HG03060 (cell line): ENCODE data around the gene KRTAP10-12.

ENCODE experiments used
- ATAC-seq: cut with Tn5 transposase; IDR thresholded peaks from one replicate; pipeline ENCODE4 v1.9.1; 2021; ENCODE audit warnings: low read depth, moderate number of reproducible peaks; ENCODE audit not compliant: unreplicated experiment

KRTAP10-12 gene

GRCh38 chr21:44710294-44710665 lies 13.3 kb downstream of the KRTAP10-12 start:
- no peak for ATAC-seq

DNA sequence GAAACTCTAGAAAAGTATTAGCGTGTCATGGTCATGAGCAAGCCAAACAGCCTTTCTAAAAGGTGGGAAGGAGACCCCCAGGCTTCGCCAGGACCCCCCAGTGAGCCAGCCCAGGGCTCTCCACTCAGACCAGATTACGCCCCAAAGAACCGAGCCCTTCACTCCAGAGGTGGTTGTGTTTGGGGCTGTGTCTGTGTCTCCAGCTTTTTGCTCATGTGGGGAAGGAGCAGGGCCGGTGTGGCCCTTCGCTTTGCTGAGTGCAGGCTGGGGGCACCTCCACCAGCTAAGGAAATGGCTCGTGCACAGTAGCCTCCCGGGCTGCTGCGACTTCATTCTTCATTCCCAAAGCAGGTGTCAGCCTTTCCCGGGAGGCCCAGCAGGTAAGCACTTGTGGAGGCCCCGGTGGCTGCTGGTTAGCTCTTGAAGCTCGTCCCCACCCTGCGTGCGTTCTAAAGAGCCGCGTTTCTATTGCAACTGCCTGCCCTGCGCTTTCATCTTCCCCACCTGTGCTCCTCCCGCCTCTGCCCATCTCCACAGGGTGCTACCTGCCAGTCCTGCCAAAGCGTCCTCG lies 13.9 kb downstream of the KRTAP10-12 start:
- ATAC-seq = no peak

GRCh38 chr21:44711327-44712202 lies 14.6 kb downstream of the KRTAP10-12 start, which contains the start of gene TSPEAR:
Gene TSPEAR (minus strand): TSS chr21:44711572. CDS start chr21:44711514, 58 bp downstream.
- ATAC-seq = no peak

DNA sequence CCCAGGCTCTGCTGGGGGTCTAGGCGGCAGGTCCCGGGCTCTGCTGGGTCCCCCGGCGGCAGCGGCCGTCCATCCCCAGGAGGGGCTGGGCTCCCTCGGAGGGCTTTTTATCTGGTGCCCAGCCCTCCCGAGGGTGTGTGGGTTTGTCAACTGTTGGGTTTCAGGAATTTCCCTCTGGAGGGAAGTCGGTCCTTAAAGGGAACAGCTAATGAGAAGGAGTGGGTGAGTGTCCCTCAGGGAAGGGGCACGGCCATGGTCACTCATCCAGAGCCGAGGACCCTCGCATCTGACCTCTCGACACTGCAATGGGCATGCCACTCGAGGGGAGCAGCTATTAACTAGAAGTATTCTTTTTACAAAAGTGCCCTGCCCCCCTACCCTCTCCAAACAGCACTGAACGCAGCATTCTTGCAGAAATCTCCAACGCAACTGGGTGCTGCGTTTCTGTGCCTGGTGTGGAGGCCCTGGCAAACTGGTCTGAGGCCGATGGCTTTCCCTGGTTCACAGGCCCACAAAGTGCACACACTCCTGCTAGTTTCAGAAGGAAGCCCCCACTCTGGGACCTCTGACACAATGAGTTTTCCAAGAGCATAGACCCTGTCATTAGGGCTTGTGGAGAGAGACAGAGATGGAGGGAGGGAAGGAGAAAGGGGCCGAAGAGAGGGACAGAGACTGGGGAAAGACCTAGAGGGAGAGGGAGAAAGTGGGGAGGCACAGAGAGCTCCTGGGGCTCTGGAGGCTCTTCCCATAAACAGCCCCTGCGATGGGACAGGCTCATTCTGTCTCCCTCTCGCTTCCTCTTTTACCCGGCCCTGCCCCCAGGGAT lies 15.4 kb downstream of the KRTAP10-12 start:
- no peak for ATAC-seq

GRCh38 chr21:44713130-44713529 lies 16.2 kb downstream of the KRTAP10-12 start:
- ATAC-seq = no peak

DNA sequence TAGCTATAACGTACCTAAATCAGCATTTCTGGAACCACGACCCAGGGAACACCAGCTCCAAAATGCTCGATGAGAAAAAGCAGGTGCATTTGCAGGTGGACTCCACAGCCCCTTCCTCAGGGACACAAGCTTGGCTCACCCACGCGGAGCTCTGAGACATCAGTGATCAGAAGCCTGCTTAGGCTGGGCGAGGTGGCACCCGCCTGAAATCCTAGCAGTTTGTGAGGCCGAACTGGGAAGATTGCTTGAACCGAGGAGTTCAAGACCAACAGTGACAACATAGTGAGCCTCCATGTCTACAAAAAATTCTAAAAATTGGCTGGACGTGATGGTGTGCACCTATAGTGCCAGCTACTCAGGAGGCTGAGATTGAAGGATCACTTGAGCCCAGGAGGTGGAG lies 16.9 kb downstream of the KRTAP10-12 start:
- ATAC-seq = no peak

GRCh38 chr21:44714905-44715304 lies 17.9 kb downstream of the KRTAP10-12 start:
- no peak for ATAC-seq

DNA sequence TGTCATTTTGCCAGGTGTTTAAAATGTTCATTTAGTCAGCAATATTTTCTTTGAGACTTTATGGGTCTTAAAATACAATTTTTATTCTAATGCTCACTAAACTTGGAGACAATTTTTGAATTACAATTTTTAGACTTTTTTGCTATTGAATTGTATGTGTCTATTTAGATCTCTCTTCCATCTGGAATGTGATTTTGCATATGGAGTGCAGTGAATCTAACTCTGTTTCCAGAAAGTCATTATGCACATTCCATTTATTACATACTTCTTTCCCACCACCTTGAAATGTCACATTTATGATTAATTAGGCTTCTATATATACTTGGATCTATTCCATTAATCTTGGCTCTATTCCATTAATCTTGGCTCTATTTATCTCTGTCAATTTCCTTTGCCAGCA lies 20.0 kb downstream of the KRTAP10-12 start:
- no peak for ATAC-seq

DNA sequence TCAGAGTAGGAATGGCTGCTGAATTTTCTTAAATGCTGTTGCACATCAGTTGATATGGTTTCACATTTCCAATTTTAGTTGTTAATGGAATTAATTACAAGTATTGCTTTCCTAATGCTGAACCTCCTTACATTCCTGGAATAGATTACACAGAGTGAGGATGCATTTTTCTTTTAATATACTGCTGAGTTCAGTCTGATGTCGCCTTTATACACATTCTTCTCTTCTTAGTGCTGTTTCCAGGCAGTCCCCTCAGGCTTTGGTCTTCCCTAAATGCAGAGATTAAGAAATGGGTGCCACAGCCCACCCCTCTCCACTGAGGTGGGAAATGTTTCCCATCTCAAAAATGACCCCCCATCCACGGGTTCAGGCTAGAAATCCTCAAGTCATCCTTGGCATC lies 21.1 kb downstream of the KRTAP10-12 start:
- no peak for ATAC-seq

DNA sequence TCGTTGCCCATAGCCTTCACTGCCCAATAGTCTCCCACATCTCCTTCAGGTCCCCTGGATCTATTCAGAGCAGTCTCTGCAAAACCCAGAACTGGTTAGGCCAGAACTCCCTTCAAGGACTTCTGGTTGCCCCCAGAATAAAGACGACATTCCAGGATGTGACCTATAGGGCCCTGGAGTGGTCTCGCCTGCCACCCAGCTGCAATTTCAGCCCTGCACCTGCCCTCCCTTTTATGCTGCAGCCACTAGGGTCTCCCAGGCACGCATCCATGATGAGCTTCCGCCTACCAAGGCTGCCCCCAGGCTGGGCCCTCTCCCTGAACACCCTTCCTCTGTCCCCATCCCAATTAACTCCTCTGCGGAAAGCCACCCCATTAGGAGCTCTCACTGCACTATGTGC lies 21.6 kb downstream of the KRTAP10-12 start:
- ATAC-seq = no peak

GRCh38 chr21:44720170-44720569 lies 23.2 kb downstream of the KRTAP10-12 start:
- no peak for ATAC-seq

GRCh38 chr21:44722731-44723130 lies 25.8 kb downstream of the KRTAP10-12 start:
- no peak for ATAC-seq

DNA sequence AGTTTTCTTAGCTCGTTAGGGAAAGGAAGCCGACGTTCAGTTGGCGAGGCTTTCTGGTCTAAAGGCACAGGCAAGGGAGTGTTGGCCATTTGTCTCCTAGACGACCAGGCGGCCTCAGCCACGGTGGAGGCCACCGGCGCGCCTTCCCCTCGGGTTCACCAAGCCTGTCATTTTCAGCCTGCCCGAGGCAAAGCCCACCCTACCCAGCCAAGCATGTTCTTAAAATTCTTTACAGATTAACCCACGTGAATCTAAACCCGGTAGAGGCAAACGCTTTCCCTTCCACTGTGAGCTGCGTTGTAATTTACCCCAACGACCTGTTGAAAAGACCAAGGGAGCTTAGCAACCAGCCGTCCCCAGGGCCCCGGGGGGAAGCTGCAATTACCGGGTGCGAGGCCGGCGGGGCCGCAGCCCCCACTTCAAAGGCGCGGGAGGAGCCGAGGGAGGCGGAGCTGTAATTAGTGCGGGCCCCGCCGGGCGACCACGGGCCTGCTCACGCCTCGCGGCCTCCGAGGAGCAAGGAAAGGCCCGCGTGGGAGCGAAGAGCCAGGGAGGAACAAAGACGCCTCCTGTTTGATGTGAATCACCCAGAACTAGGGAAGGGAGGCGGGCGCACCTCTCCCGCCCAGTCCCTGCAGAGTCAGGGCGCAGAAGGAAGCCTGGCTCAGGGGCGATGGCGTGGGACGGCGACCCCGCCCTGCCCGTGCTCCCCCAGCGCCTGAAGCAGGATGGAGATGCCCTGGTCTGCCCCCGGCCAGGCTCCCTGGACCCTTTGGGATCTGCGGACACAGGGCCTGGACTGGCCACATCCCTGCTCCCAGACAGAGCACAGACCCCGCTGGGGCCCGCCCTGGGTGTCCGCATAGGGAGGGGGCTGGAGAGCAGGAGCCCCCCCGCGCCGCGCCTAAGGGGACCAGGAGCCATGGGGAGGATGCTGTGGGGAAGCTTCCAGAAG lies 26.5 kb downstream of the KRTAP10-12 start:
- ATAC-seq = no peak

DNA sequence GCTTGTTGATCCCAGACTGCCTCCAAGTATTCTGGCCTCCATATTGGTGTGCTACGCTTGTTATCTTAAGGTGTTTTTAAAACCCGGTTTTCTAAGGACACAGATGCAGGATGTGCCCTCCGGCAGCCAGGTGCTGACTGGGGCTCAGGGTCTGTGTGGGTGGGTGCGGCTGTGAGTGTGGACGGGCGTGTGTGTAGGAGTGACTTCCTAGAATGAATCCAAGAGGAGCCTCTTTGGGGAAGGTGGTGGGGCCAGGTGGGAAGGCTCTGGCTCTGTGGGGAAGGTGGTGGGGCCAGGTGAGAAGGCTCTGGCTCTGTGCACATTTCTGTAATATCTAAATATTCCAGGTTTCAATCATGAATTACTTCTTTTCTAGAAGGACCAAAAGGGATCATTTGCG lies 27.2 kb downstream of the KRTAP10-12 start:
- no peak for ATAC-seq

GRCh38 chr21:44724926-44725325 lies 28.0 kb downstream of the KRTAP10-12 start:
- no peak for ATAC-seq

- ATAC-seq = no peak
Measured at GRCh38 chr21:44726826-44727225, 29.9 kb downstream of the KRTAP10-12 start.

GRCh38 chr21:44727321-44727720 lies 30.3 kb downstream of the KRTAP10-12 start:
- ATAC-seq = no peak

GRCh38 chr21:44727757-44728156 lies 30.8 kb downstream of the KRTAP10-12 start:
- ATAC-seq = no peak

DNA sequence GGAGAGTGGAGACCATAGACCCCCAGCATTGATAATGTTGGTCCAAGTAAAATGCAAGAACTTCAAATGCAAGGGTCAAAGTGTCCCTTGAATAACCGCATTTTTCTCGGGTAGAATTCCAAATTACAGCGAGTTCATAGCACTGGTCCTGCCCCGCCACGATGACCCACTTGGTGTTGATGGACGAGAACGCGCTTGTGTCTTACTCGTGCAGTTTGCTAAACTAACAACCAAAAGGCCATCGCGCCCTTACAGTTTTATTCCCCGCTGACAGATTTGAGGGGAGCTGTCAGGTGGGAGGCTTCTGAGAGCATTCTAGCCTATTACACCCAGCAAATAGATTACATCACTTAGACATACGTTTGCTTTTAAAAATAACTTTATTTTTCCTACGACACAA lies 31.7 kb downstream of the KRTAP10-12 start:
- no peak for ATAC-seq
